ENCODE results near the gene SZT2.
"Not testable (repeated sequence)": the region's sequence is repeated elsewhere in the genome, so short reads cannot be mapped to it uniquely, and the experiment has no call there.

Gene SZT2

DNA sequence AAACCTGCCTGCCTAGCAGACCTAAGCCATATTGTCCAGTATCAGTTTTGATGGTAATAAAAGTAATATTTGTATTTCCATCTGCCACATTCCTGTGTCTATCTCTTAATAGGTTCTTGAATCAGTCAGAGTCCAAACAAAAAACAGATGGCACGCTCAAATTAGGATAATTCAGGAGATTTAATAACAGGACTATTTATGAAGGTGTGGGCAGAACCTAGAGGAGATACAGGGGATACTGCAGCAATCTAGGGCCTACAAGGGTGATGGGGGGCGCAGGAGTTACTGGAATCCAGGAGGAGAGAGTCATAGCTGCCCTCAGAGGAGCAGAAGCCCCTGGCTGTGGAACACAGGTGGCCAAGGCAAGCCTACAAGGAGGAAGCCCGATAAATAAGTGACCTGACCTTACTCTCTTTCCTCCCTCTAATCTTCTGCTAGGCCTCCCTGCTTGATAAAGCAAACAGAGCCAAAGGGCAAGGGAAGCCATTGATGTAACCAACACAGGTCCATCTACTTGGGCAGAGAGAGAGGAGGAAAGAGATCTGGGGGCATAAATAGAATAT lies 75.9 kb downstream of the SZT2 start:
- H3K4me3 ChIP-seq (ENCODE audit: insufficient read depth, low read depth, low read length, poor library complexity, severe bottlenecking), result no peak overlapping the region
- no peak for DNase-seq
- H3K27me3 ChIP-seq (replicated peaks; ENCODE audit: control insufficient read depth, insufficient read depth, low read length, poor library complexity, severe bottlenecking), result no peaks in the 10 kb centered on the region
- no peak overlapping the region for H3K27ac ChIP-seq (ENCODE audit: insufficient read depth, low read length, poor library complexity, severe bottlenecking)
- H3K4me1 ChIP-seq (ENCODE audit: control insufficient read depth, insufficient read depth, low read length, poor library complexity, severe bottlenecking), result no peaks in the 10 kb centered on the region
- no peaks in the 10 kb centered on the region for H3K9me3 ChIP-seq (ENCODE audit: control insufficient read depth, low read length)
- H3K36me3 ChIP-seq (ENCODE audit: control insufficient read depth, insufficient read depth, low read length), result no peaks in the 10 kb centered on the region

DNA sequence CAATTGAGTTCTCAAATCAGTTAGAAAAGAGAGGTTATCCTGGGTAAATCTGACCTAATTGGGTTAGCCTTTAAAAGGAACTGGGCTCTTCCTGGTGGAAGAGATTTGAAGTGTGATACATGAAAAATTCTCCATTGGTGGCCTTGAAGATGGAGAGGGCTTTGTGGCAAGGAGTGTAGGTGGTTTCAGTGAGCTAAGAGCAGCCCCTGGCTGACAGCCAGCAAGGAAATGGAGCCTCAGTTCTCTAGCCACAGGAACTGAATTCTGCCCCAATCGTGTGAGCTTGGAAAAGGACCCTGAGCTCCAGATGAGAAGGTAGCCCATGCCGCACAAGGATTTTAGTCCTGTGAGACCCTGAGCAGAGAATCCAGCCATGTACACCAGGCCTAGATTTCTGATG lies 76.7 kb downstream of the SZT2 start:
- no peak overlapping the region for H3K27ac ChIP-seq (ENCODE audit: insufficient read depth, low read length, poor library complexity, severe bottlenecking)
- no peaks in the 10 kb centered on the region for H3K4me1 ChIP-seq (ENCODE audit: control insufficient read depth, insufficient read depth, low read length, poor library complexity, severe bottlenecking)
- no peak overlapping the region for H3K4me3 ChIP-seq (ENCODE audit: insufficient read depth, low read depth, low read length, poor library complexity, severe bottlenecking)
- no peak for DNase-seq
- H3K9me3 ChIP-seq (ENCODE audit: control insufficient read depth, low read length), result no peaks in the 10 kb centered on the region
- no peaks in the 10 kb centered on the region for H3K36me3 ChIP-seq (ENCODE audit: control insufficient read depth, insufficient read depth, low read length)
- H3K27me3 ChIP-seq (replicated peaks; ENCODE audit: control insufficient read depth, insufficient read depth, low read length, poor library complexity, severe bottlenecking), result no peaks in the 10 kb centered on the region

DNA sequence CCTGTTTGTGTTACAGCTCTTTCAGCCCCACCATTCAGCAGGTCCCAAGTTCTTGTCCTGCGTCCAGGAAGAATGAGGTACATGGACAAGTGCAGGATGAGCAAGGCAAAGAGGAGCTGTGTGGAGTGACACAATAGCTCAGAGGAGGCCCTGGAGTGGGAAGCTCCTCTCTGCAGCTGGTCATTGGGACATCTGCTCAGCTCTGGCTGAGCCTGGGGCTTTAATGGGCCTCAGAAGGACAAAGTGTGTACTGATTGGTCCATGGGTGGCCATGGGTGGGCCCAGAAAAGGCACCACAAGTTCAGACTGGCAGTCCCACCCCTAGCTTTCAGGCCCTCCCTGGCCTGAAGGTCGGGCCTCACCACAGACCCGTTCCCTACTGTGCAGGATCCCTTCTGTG lies 78.7 kb downstream of the SZT2 start:
- Histone ChIP-seq H3K27me3 (replicated peaks; ENCODE audit: control insufficient read depth, insufficient read depth, low read length, poor library complexity, severe bottlenecking) (no peaks in the 10 kb centered on the region), H3K9me3 (ENCODE audit: control insufficient read depth, low read length) (no peaks in the 10 kb centered on the region), H3K4me3 (ENCODE audit: insufficient read depth, low read depth, low read length, poor library complexity, severe bottlenecking) (no peak overlapping the region), H3K27ac (ENCODE audit: insufficient read depth, low read length, poor library complexity, severe bottlenecking) (no peak overlapping the region), H3K4me1 (ENCODE audit: control insufficient read depth, insufficient read depth, low read length, poor library complexity, severe bottlenecking) (no peaks in the 10 kb centered on the region), H3K36me3 (ENCODE audit: control insufficient read depth, insufficient read depth, low read length) (no peaks in the 10 kb centered on the region)
- no peak for DNase-seq

DNA sequence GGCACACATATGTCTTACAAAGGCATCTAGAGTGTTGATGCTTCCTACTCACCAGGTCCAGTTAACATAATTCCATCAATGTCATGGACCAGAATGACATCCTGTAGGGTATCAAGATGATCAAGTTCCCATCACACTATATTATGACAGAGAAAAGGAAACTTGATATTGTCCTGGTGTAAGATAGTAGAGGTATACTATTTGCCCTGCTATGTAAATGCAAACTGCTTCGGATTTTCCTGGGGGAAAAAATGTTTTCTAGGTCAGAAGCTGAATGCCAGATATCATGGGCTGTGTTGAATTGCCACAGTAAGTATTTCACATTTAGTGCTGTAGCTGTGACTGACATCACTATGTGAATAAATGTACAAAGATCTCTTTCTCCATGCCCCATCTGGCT lies 80.2 kb downstream of the SZT2 start:
- no peaks in the 10 kb centered on the region for H3K4me1 ChIP-seq (ENCODE audit: control insufficient read depth, insufficient read depth, low read length, poor library complexity, severe bottlenecking)
- no peak overlapping the region for H3K27ac ChIP-seq (ENCODE audit: insufficient read depth, low read length, poor library complexity, severe bottlenecking)
- H3K9me3 ChIP-seq (ENCODE audit: control insufficient read depth, low read length), result no peaks in the 10 kb centered on the region
- DNase-seq, result no peak
- H3K4me3 ChIP-seq (ENCODE audit: insufficient read depth, low read depth, low read length, poor library complexity, severe bottlenecking), result no peak overlapping the region
- no peaks in the 10 kb centered on the region for H3K36me3 ChIP-seq (ENCODE audit: control insufficient read depth, insufficient read depth, low read length)
- no peaks in the 10 kb centered on the region for H3K27me3 ChIP-seq (replicated peaks; ENCODE audit: control insufficient read depth, insufficient read depth, low read length, poor library complexity, severe bottlenecking)

DNA sequence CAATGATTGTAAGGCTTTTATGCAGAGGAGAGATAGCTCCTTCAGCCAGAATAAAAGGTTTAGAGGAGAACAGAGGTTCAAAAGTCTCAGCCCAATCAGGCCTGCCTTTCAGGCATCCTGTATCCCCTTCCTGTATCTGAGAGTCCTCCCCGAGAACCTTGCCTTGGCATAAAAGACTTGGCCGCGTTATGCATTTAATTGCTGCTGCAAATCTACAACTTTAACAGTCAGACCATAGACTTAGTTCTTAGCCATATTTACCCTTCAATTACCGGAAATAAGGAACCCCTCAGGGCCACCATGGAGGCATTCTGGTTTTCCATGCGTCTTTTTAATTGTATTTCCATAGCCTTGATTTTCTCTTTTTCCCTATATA lies 82.4 kb downstream of the SZT2 start:
- Histone ChIP-seq H3K27me3 (replicated peaks; ENCODE audit: control insufficient read depth, insufficient read depth, low read length, poor library complexity, severe bottlenecking) (no peaks in the 10 kb centered on the region), H3K9me3 (ENCODE audit: control insufficient read depth, low read length) (no peaks in the 10 kb centered on the region), H3K27ac (ENCODE audit: insufficient read depth, low read length, poor library complexity, severe bottlenecking) (no peak overlapping the region), H3K4me3 (ENCODE audit: insufficient read depth, low read depth, low read length, poor library complexity, severe bottlenecking) (no peak overlapping the region), H3K36me3 (ENCODE audit: control insufficient read depth, insufficient read depth, low read length) (no peaks in the 10 kb centered on the region), H3K4me1 (ENCODE audit: control insufficient read depth, insufficient read depth, low read length, poor library complexity, severe bottlenecking) (no peaks in the 10 kb centered on the region)
- DNase-seq, result no peak

DNA sequence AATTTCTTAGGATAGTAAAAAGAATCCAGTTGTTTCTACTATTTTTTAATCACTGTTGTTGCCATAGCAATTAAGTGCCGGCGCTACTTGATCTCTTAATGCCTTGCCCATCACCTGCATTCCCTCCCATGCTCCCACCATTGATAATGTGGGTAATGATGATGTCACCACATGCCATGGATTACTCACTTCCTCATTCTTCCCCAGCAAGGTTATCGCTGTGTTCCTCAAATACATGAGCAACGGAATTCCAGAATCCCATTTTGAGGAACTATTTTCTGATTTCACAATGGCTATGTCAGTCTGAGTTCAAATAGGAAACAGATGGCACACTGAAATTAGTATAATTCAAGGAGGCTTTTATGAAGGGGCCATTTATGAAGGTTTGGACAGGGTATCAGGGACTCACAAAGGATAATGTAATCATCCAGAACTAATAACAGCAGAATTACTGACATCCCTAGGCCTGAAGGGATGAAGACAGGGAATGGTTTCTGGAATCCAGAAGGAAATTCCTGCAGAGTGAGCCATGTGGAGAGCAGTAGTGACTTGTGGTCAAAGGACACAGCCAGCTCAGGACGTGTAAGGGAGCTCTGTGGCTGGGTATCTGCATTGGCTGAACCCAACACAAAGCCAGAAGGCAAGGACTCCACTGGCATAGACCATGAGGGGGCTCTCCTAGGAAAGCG lies 82.9 kb downstream of the SZT2 start:
- not testable (repeated sequence) for H3K4me3 ChIP-seq (ENCODE audit: insufficient read depth, low read depth, low read length, poor library complexity, severe bottlenecking); H3K9me3 ChIP-seq (ENCODE audit: control insufficient read depth, low read length); H3K4me1 ChIP-seq (ENCODE audit: control insufficient read depth, insufficient read depth, low read length, poor library complexity, severe bottlenecking); DNase-seq; H3K36me3 ChIP-seq (ENCODE audit: control insufficient read depth, insufficient read depth, low read length); H3K27me3 ChIP-seq (replicated peaks; ENCODE audit: control insufficient read depth, insufficient read depth, low read length, poor library complexity, severe bottlenecking); H3K27ac ChIP-seq (ENCODE audit: insufficient read depth, low read length, poor library complexity, severe bottlenecking)

DNA sequence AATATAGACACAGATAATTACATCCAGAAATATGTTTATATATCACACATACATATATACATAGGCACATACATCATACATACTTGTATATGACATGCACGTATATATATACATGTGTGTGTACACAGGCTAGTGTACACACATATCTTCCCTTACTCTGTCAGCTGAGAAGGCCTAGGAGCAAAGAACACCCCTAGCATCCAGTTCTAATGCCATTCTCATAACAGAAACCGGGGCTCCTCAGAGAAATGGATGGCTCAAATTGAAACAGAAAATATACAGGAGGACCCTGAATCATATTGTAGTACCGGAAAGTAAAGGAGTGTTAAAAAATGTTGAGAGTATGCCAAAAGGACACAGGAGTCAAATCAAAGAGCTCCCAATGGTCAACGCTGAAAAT lies 83.8 kb downstream of the SZT2 start:
- Histone ChIP-seq H3K4me3 (ENCODE audit: insufficient read depth, low read depth, low read length, poor library complexity, severe bottlenecking) (no peak overlapping the region), H3K9me3 (ENCODE audit: control insufficient read depth, low read length) (no peaks in the 10 kb centered on the region), H3K27ac (ENCODE audit: insufficient read depth, low read length, poor library complexity, severe bottlenecking) (no peak overlapping the region), H3K4me1 (ENCODE audit: control insufficient read depth, insufficient read depth, low read length, poor library complexity, severe bottlenecking) (no peaks in the 10 kb centered on the region), H3K36me3 (ENCODE audit: control insufficient read depth, insufficient read depth, low read length) (no peaks in the 10 kb centered on the region), H3K27me3 (replicated peaks; ENCODE audit: control insufficient read depth, insufficient read depth, low read length, poor library complexity, severe bottlenecking) (no peaks in the 10 kb centered on the region)
- DNase-seq, result no peak

DNA sequence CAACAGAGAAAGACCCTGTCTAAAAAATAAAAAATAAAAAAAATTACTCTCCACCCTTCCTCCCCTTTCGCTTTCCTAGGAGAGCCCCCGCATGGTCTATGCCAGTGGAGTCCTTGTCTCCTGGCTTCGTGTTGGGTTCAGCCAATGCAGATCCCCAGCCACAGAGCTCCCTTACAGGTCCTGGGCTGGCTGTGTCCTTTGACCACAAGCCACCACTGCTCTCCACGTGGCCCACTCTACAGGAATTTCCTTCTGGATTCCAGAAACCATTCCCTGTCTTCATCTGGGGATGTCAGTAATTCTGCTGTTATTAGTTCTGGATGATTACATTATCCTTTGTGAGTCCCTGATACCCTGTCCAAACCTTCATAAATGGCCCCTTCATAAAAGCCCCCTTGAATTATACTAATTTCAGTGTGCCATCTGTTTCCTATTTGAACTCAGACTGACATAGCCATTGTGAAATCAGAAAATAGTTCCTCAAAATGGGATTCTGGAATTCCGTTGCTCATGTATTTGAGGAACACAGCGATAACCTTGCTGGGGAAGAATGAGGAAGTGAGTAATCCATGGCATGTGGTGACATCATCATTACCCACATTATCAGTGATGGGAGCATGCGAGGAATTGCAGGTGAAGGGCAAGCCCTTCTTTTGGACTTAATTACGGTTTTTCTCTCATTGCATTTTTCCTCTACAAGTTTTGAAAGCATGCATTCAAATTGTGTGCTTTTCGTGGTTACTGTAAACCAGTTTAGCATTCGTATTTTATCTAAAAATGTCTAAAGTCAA lies 86.1 kb downstream of the SZT2 start:
- not testable (repeated sequence) for H3K27ac ChIP-seq (ENCODE audit: insufficient read depth, low read length, poor library complexity, severe bottlenecking); H3K4me3 ChIP-seq (ENCODE audit: insufficient read depth, low read depth, low read length, poor library complexity, severe bottlenecking); H3K4me1 ChIP-seq (ENCODE audit: control insufficient read depth, insufficient read depth, low read length, poor library complexity, severe bottlenecking); H3K36me3 ChIP-seq (ENCODE audit: control insufficient read depth, insufficient read depth, low read length); H3K27me3 ChIP-seq (replicated peaks; ENCODE audit: control insufficient read depth, insufficient read depth, low read length, poor library complexity, severe bottlenecking); H3K9me3 ChIP-seq (ENCODE audit: control insufficient read depth, low read length); DNase-seq

DNA sequence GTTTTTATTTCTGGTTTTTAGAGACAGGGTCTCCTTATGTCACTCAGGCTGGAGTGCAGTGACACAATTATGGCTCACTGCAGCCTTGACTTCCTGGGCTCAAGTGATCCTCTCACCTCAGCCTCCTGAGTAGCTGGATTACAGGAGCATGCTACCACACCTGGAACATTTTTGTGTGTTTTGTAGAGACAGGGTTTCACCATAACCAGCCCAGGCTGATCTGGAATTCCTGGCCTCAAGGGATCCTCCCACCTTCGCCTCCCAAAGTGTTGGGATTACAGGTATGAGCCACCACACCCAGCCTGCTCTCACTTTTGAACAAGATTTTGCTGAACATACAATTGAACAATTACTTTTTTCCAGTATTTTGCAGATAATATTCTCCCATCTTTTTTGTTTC lies 88.0 kb downstream of the SZT2 start:
- Histone ChIP-seq H3K9me3 (ENCODE audit: control insufficient read depth, low read length) (no peaks in the 10 kb centered on the region), H3K4me3 (ENCODE audit: insufficient read depth, low read depth, low read length, poor library complexity, severe bottlenecking) (no peak overlapping the region), H3K36me3 (ENCODE audit: control insufficient read depth, insufficient read depth, low read length) (no peaks in the 10 kb centered on the region), H3K27me3 (replicated peaks; ENCODE audit: control insufficient read depth, insufficient read depth, low read length, poor library complexity, severe bottlenecking) (no peaks in the 10 kb centered on the region), H3K4me1 (ENCODE audit: control insufficient read depth, insufficient read depth, low read length, poor library complexity, severe bottlenecking) (no peaks in the 10 kb centered on the region), H3K27ac (ENCODE audit: insufficient read depth, low read length, poor library complexity, severe bottlenecking) (no peak overlapping the region)
- no peak for DNase-seq

DNA sequence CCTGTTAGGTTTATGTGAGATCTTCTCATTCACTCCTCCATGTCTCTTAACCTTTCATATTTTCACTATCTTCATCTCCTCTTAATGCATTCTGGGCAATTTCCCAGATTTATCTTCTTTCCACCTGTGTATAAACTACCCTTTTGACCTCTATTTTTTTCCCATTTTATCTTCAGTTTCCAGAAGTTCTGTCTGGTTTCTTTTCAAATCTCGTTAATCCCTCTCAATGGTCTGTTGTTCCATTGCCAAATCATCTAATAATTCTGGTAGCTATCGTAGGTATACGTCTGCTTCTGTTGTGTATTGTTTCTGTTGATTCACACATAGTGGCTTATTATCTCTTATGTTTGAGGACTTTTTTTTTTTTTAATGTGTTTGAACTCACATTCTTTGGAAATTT lies 89.7 kb downstream of the SZT2 start:
- H3K36me3 ChIP-seq (ENCODE audit: control insufficient read depth, insufficient read depth, low read length), result no peaks in the 10 kb centered on the region
- no peak for DNase-seq
- no peaks in the 10 kb centered on the region for H3K27me3 ChIP-seq (replicated peaks; ENCODE audit: control insufficient read depth, insufficient read depth, low read length, poor library complexity, severe bottlenecking)
- no peaks in the 10 kb centered on the region for H3K4me1 ChIP-seq (ENCODE audit: control insufficient read depth, insufficient read depth, low read length, poor library complexity, severe bottlenecking)
- H3K4me3 ChIP-seq (ENCODE audit: insufficient read depth, low read depth, low read length, poor library complexity, severe bottlenecking), result no peak overlapping the region
- no peak overlapping the region for H3K27ac ChIP-seq (ENCODE audit: insufficient read depth, low read length, poor library complexity, severe bottlenecking)
- no peaks in the 10 kb centered on the region for H3K9me3 ChIP-seq (ENCODE audit: control insufficient read depth, low read length)

Measured in effector memory CD4-positive, alpha-beta T cell (primary cell).